GM03348 (cell line): ENCODE data around the gene GRIN2C.

ENCODE experiments used
- DNase-seq: peaks from one replicate; pipeline ENCODE4 v3.0.0; 2012; ENCODE audit warnings: low spot score

GRIN2C gene

GRCh38 chr17:74864297-74864865 is 4.7 kb upstream of the GRIN2C start:
- no peak for DNase-seq

GRCh38 chr17:74863420-74864296 is 4.0 kb upstream of the GRIN2C start:
- DNase-seq, result no peak

- no peak for DNase-seq
These were observed 3.2 kb upstream of the GRIN2C start for GRCh38 chr17:74862919-74863318.

GRCh38 chr17:74862108-74862901 is 2.6 kb upstream of the GRIN2C start:
- DNase-seq, result peak; percentile 70

DNA sequence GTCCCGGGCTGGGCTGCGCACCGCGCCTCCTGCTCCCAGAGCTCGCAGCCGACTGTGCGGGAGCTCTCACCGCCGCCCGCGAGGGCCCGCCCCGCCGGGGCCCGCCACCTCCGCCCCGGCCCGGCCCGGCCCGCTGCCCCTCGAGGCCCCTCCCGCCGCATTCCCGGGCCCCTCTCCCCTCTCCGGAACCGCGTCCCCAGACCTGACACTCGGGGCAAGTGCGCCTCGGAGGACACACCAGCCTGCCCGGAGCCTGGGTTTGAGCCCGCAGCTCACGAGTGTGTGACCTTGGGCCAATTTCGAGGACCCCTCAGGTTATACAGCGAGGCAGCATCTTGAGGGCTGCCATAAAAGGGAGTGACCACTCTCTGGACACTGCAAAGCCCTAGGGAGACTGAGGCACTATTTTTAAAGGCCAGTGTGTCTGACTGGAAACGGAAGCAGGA is 2.0 kb upstream of the GRIN2C start:
- DNase-seq, result no peak

GRCh38 chr17:74860872-74861661 is 1.4 kb upstream of the GRIN2C start:
- DNase-seq, result no peak

DNA sequence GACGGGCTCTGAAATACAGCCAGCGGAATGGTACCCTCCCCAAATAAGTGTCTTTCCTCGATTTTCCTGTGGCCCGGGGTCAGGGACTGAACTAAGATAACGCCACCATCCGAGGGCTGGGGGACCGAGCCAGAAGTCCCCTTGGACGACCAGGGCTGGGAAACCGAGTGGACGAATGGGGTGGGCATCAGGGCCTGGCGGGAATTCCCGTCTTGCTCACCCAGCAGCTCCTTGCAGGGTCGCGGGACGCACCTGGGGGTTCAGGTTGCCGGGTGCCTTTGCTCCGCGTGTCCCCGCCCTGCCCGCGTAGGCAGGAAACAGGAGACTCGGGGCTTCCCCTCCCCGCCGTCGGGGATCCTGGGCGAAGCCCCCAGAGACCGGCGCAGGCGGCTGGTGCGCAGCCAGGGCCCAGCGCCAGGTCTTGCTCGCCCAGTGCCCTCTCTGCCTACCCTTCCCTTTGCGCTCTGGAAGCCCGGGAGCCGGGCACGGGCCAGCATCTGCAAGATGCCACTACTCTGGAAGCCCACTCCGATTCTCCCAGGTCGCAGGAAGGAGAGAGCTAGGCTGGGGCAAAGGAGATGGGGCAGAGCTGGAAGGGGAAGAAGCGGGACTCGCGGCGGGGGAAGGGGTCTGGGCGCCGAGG is 665 bp upstream of the GRIN2C start:
- DNase-seq, result no peak

- DNase-seq, result no peak
These were observed 820 bp downstream of the GRIN2C start for GRCh38 chr17:74858672-74859458.

DNA sequence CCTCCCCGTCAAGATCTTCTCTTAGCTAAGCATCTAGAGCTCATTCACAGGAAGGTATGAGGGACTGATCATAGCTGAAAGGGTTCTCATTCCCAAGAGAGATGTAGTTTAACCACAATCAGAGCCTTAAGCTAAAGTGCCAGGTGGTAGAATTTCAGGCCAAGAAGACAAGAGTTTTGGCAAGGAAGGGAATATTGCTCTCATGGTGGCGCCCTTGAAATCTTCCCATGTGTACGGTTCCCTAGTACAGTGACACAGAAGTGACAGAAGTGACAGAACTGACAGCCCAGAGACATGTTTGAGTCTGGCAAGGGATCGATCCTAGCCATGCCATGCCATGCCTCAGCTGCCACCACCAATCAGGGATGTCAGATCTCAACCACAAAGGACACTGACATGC is 2.5 kb downstream of the GRIN2C start:
- DNase-seq, result no peak

GRCh38 chr17:74856112-74856511 is 3.6 kb downstream of the GRIN2C start:
- no peak for DNase-seq

GRCh38 chr17:74855323-74855722 is 4.4 kb downstream of the GRIN2C start:
- DNase-seq, result no peak

- DNase-seq, result no peak
These were observed 4.9 kb downstream of the GRIN2C start for GRCh38 chr17:74854792-74855191.

DNA sequence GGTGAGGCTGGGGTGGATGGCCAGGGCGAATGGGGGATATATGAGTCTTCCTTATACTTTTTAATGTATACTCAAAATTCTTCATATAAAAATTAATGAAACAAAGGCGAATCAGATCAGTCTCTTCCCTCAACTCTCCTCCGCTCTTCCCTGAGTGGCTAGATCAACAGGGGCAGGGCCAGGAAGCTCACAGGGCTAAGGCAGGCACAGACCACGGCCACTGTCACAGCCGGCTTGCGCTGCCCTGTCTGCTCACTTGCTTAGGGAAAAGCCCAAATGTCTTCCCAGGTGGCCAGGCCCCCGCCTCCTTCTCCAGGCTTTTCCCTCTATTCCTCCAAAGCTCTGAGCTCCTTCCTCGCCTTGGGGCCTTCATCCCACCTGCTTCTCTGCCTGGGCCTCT is 6.0 kb downstream of the GRIN2C start:
- no peak for DNase-seq

DNA sequence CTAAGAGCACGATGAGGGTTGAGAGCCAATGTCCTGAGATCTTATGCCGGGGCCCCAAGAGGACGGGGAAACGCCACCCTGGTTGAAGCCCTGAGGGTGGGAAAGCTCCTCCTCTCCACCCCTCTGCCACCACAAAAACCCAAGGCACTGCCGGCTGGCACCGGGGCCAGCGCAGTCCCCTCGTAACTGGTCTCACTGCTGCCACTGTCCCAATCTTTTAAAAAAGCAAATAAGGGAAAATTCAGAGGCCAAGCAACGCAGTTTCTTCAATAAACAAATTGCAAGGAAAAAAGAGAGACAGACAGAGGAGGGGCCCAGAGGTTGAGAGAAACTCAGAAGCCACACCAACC is 6.7 kb downstream of the GRIN2C start:
- DNase-seq, result no peak

DNA sequence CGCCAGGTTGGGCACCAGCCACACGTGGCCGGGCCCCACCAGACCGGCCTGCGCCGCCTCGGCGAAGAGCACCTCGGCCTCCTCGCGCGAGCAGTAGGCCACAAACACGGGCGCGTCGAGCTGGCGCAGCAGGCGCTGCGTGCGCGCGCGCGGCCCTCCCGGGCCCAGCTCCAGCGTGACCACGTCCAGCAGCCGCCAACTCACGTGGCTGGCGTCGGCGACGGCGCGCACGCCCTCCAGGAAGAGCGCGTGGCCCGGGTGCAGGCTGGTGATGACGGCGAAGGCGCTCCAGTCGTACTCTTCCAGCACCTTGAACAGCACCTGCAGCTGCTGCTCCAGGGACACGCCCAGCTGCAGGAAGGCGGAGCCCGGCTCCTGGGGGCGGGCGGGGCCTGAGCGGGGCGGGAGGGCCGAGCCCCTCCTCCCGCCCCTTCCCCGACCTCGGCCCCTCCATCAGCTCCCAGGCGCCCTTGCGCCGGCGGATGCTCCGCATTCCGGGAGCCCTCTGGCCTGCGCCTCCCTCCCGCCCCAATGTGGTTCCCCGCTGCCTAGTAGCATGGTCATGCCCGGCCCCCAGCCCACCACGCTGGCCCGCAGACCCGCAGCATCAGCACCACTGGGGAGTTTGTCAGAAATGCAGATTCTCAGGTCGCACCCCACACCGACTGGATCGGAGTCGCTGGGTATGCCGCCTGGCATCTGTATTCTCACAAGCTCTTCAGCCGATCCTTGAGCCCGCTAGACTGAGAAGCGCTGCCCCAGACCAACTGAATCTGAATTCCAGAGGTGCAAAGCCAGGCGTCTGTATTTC is 7.2 kb downstream of the GRIN2C start:
- no peak for DNase-seq

GRCh38 chr17:74851612-74852236 is 8.0 kb downstream of the GRIN2C start:
- DNase-seq, result no peak

DNA sequence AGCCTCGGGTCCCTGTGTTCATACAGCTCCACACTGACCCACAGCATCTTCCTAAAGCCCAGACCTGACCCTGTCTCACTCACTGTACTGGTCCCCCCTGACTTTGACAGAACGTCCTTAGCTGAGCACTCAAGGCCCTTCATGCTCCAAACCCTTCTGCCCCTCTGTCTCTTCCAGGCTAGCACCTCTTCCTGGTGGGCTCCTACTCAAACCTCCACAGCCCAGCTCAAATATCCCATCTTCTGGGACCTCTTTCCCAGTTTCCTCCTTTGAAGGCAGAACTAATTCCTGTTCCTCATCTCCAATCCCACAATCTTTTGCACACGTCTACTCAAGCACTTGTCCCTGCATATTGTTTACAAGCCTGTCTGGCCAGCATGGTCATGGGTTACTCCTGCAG is 8.8 kb downstream of the GRIN2C start:
- DNase-seq, result no peak

- no peak for DNase-seq
These were observed 9.4 kb downstream of the GRIN2C start for GRCh38 chr17:74850310-74850709.

- DNase-seq, result no peak
These were observed 10.9 kb downstream of the GRIN2C start for GRCh38 chr17:74848656-74849399.
